HL-60 (cell line): ENCODE results near the gene ADH6.

ENCODE experiments used
- DNase-seq, 2 experiments: peaks; one replicate each; pipeline ENCODE4 v3.0.0-alpha.2; 2010 to 2020; ENCODE audit warnings: low read depth in 1 of 2, low spot score in 1 of 2
- H3K27ac ChIP-seq: fragments of 250-450 bp; sonication (Bioruptor Pico); replicated peaks from 2 replicates; pipeline ENCODE4 v1.5.1; 2020; ENCODE audit warnings: mild to moderate bottlenecking, moderate library complexity
- H3K27me3 ChIP-seq: fragments of 250-450 bp; sonication (Bioruptor Pico); 2 replicates; pipeline ENCODE4 v1.5.1; 2021; ENCODE audit warnings: mild to moderate bottlenecking, moderate library complexity; ENCODE audit not compliant: insufficient read depth, poor library complexity, severe bottlenecking
- H3K4me3 ChIP-seq: replicated peaks from 2 replicates; pipeline ENCODE4 v1.5.1; 2011; ENCODE audit warnings: mild to moderate bottlenecking, control low read depth, low read length; ENCODE audit not compliant: insufficient read depth
- GABPA ChIP-seq: IDR thresholded peaks from 2 replicates; pipeline ENCODE4 v1.6.1; 2012; ENCODE audit warnings: low read depth
- POLR2AphosphoS5 ChIP-seq: IDR thresholded peaks from 2 replicates; pipeline ENCODE4 v1.6.1; 2012; ENCODE audit warnings: low read depth
- SPI1 ChIP-seq: IDR thresholded peaks from 2 replicates; pipeline ENCODE4 v1.6.1; 2012; ENCODE audit warnings: low read depth, mild to moderate bottlenecking, borderline replicate concordance
- TF ChIP-seq, protein P1 (sequence below): IDR thresholded peaks from 2 replicates; pipeline ENCODE4 v1.6.1; 2012; ENCODE audit warnings: low read depth; ENCODE audit not compliant: insufficient replicate concordance
- TF ChIP-seq, protein P2 (sequence below): IDR thresholded peaks from one replicate; pipeline ENCODE4 v1.5.1; 2011; ENCODE audit warnings: low read length, control low read depth, inconsistent platforms; ENCODE audit not compliant: insufficient read depth

ADH6 gene

DNA sequence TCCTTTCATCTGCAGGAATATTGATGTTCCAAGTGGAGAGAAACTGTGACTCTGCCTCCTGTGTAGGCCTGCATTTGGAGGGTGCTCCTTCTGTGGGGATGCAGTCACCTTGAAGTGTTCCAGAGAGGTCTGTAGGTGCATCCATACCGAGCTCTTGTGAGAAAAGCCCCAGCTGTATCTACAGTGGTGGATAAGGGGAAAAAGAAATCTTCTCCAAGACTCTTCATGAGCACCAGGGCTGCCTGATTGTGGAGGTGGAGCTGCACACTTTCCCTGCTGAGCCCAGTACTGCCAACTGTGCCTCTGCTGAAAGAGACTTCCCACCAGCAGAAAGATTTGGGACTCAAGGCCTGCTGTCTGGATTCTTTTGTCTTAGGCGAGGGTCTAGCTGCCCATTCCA, 39.9 kb downstream of the ADH6 start:
- H3K4me3 ChIP-seq = no peak overlapping the region
- DNase-seq = no peak
- H3K27me3 ChIP-seq = no peaks in the 10 kb centered on the region
- TF ChIP-seq POLR2AphosphoS5 (no peak), SPI1 (no peak), GABPA (no peak)
- TF ChIP-seq, protein P1, sequence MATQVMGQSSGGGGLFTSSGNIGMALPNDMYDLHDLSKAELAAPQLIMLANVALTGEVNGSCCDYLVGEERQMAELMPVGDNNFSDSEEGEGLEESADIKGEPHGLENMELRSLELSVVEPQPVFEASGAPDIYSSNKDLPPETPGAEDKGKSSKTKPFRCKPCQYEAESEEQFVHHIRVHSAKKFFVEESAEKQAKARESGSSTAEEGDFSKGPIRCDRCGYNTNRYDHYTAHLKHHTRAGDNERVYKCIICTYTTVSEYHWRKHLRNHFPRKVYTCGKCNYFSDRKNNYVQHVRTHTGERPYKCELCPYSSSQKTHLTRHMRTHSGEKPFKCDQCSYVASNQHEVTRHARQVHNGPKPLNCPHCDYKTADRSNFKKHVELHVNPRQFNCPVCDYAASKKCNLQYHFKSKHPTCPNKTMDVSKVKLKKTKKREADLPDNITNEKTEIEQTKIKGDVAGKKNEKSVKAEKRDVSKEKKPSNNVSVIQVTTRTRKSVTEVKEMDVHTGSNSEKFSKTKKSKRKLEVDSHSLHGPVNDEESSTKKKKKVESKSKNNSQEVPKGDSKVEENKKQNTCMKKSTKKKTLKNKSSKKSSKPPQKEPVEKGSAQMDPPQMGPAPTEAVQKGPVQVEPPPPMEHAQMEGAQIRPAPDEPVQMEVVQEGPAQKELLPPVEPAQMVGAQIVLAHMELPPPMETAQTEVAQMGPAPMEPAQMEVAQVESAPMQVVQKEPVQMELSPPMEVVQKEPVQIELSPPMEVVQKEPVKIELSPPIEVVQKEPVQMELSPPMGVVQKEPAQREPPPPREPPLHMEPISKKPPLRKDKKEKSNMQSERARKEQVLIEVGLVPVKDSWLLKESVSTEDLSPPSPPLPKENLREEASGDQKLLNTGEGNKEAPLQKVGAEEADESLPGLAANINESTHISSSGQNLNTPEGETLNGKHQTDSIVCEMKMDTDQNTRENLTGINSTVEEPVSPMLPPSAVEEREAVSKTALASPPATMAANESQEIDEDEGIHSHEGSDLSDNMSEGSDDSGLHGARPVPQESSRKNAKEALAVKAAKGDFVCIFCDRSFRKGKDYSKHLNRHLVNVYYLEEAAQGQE = no peak
- TF ChIP-seq, protein P2, sequence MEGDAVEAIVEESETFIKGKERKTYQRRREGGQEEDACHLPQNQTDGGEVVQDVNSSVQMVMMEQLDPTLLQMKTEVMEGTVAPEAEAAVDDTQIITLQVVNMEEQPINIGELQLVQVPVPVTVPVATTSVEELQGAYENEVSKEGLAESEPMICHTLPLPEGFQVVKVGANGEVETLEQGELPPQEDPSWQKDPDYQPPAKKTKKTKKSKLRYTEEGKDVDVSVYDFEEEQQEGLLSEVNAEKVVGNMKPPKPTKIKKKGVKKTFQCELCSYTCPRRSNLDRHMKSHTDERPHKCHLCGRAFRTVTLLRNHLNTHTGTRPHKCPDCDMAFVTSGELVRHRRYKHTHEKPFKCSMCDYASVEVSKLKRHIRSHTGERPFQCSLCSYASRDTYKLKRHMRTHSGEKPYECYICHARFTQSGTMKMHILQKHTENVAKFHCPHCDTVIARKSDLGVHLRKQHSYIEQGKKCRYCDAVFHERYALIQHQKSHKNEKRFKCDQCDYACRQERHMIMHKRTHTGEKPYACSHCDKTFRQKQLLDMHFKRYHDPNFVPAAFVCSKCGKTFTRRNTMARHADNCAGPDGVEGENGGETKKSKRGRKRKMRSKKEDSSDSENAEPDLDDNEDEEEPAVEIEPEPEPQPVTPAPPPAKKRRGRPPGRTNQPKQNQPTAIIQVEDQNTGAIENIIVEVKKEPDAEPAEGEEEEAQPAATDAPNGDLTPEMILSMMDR = no peak
- no peak overlapping the region for H3K27ac ChIP-seq

DNA sequence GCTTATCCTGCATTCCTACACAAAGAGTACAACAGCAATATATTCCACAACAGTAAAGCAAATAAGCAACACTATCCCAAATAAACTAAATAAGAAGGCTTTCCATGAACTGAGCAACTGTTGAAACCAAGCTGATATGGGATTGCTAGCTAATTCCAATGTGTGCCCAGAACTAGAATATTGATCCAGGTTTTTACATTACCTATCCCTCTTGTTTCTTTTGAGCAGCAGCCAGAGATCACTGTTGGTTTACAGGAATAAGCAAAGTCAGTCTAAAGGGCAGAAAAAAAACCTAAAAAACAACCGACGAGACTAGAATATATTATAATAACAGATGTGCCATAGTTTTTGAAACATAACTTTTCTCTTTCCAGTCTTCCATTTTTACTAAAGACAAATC, 52.5 kb downstream of the ADH6 start:
- TF ChIP-seq, protein P2 = no peak
- TF ChIP-seq, protein P1 = no peak
- TF ChIP-seq GABPA (no peak), SPI1 (no peak), POLR2AphosphoS5 (no peak)
- Histone ChIP-seq H3K27ac (no peak overlapping the region), H3K4me3 (no peak overlapping the region), H3K27me3 (no peaks in the 10 kb centered on the region)
- no peak for DNase-seq

DNA sequence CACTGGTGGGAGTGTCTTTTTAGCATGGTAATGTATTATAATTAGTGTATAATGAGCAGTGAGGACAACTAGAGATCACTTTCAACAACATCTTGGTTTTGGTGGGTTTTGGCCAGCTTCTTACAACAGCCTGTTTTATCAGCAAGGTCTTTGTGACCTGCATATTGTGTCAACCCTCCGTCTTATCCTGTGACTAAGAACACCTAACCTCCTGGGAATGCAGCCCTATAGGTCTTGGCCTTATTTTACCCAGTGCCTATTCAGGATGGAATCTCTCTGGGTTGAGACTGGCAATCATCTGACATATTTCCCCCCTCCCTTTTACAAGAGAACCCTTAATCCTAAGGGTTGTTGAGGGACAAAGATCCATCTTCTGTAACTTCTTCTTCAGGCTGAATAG, 53.1 kb downstream of the ADH6 start:
- Histone ChIP-seq H3K27me3 (no peaks in the 10 kb centered on the region), H3K27ac (no peak overlapping the region), H3K4me3 (no peak overlapping the region)
- TF ChIP-seq, protein P1 = no peak
- TF ChIP-seq, protein P2 = no peak
- TF ChIP-seq GABPA (no peak), POLR2AphosphoS5 (no peak), SPI1 (no peak)
- DNase-seq = no peak
